NCI-H526 (cell line): ENCODE measurements around the gene TGFBR1.

Source experiments
- DNase-seq, 2 experiments: peaks; one replicate each; lab custom pipeline; 2025; lab: John Stamatoyannopoulos, UW

TGFBR1 gene

DNA sequence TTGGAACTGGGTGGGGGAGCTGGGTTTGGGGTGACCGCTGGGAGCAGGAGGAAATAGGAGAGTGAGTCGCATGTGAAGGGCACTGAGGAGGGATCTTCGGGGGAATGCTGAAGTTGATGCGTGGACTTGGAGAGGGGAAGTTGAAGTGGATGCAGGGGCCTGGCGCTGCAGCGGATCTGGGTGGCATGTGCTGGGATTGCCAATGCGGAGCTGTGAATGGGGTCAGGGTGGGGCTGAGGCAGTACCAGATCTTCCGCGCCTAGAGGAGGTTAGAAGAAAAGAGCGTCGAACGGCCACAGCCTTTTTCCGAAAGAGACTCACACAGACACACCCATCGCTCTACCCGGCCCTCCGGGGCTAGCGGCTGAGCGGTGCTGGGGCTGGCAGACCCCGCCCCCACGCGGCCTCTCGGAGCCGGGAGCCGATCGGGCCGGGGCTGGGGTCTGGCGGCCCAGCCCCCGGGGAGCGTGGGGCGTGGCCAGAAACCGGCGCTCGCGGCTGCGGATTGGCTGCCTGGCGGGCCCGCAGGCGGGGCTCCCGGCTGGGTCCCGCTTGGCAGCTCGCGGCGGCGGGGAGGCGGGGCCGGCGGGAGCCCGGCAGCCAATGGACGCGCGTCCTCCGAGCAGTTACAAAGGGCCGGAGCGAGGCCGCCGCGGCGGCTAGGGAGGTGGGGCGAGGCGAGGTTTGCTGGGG is at the start of gene TGFBR1:
TSS of gene TGFBR1 (plus strand) at position 655 of the 693 bp plus-strand sequence. CDS start 93 bp downstream, outside the sequence.
- peak; percentile 47 to 94 for DNase-seq

DNA sequence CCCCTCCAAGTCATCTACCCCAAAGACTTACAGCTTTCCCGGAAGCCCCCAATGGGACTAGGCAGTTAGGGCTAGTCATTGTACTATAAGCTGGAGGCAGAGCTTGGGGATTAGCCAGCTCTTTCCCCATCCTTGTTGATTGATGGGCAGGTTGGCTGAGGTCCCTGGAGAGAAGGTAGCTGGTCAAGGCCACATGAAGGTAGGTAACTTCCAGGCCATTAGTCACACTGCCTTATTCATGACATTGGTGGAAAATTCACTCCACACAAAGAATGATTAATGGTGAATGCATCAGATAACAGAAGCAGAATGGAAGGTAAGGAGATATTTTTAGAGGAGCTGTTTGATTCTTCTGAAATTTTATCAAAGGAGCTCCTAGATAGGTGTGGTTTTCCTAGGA is 49.5 kb upstream of the TGFBR1 start:
- no peak for DNase-seq

DNA sequence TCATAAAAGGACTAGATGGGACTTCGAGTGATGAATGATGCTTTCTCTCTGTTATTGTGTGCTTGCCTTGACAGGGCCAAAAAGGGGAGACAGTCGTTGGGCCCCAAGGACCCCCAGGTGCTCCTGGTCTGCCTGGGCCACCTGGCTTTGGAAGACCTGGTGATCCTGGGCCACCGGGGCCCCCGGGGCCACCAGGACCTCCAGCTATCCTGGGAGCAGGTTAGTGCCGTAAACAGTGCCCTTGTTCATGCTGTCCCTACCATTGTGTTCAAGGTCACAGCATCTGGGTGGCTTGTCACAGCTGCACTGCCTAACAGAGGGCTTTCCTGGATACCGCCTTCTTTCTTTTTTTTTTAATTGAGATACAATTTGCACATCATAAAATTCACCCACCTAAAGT is 48.7 kb upstream of the TGFBR1 start:
- no peak for DNase-seq

DNA sequence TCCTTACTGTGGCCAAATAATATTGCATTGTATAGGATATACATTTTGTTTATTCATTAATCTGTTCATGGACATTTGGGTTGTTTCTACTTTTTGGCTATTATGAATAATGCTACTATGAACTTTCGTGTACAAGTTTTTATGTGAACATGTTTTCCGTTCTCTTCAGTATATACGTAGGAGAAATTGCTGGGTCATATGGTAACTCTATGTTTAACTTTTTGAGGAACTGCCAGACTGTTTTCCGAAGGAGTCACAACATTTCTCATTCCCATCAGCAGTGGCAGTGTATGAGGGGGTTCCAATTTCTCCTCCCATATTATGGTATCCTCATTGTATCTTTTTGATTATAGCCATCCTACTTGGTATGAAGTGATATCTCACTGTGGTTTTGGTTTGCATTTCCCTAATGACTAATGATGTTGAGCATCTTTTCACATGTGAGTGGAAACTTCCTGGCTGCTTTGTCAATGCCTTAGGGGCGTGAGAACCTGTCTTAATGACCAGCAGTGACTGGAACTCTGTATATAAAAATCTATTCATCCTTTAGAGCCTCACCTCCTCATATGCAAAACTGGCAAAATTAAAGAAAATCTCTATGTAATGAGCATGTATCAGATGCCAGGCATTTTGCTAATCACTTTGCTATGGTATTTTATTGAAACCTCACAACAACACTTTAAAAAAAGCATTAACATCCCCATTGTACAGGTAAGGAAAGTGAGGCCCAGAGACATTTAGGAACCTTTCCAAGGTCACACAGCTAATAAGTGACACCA is 47.8 kb upstream of the TGFBR1 start:
- DNase-seq, result no peak

DNA sequence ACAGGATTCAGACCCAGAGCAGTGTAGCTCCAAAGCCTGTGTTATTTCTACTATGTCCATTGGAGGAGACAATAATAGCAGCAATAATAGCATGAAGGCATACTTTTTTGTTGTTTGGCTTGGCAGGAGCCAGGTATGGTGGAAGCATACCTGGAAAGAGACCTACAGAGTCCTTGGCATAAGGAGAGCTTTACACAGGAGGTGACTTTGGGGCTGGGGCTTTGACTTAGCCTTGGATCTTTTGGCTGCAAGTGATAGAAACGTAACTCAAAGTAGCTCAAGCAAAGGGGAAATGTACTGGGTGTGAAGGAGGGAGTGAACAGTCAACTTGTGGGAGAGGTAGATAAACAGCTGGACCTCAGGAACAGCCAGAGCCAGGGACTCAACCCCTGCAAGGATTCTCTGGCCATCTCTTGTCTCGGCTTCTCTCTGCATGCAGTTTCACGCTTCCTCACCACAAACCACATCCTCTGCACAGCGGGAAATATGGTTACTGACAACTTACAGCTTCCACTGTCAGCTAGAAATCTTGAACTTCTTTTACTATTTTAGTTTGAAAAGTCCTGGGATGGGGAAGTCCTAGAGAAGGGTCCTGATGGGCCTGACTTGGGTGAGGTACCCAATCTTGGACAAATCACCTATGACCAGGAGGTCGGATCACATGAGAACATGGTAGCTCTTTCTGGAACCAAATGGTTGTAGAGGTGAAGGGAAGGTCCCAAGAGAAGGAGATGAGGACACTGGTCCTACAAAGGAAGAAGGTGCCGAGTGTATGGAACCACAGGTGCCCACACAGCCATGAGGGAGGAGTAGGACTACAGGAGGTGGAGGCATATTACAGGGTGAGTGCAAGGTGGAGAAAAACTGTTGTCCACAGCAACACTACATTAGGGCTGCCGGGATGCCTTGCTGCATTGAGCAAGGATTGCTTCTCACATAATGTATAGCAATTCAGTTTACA is 47.0 kb upstream of the TGFBR1 start:
- no peak for DNase-seq

DNA sequence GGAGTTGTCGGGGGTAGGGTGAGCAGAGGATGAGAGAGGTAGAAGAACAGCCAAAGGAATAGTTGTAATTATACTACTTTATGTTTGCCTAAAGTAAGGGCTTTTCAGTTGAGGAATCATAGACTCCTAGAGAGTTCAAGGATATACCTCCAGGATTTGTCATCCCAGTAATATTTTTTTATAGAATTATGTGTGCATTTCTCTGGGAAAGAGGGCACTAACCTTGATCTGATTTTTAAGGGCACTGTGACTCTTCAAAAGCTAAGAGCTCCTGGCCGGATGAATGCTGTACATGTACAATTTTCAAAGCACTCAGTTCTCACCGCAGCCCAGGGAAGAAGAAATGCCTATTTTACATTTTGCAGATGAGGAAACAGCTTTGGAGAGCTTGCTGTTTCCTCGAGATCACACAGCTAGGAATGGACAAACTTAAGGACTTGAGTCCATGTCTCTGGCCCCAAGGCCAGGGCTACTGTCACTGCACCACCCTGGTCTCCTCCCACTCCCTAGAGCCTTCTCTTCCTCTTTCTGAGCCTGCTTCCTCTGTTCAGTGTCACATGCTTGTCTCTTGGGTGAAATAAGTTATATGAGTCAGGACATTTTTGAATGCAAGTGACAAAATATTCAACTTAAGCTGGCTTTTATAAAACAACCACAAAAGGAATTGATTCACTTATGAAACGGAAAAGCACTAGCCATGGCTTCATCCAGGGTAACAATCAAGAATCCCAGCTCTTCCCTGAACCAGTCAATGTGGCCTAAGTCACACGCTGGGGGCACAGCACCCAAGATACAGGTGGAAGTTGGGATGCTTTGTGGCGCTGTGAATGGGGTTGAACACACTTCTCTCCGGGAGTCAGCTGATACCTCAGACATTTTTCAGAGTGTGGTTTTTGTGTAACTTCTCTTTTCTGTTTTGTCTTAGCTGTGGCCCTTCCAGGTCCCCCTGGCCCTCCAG is 45.7 kb upstream of the TGFBR1 start:
- no peak for DNase-seq

DNA sequence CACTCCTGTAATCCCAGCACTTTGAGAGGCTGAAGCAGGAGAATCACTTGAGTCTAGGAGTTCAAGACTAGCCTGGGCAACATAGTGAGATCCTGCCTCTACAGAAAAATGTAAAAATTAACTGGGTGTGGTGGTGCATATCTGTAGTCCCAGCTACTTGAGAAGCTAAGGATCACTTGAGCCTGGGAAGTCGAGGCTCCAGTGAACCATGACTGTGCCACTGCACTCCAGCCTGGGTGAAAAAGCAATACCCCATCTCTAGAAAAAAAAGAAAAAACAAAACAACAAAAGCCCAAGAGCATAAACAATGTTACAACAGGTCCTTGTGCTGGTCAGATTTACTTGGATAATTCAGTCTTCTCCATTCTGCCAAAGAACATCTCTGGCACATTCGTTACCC is 44.3 kb upstream of the TGFBR1 start:
- no peak for DNase-seq

DNA sequence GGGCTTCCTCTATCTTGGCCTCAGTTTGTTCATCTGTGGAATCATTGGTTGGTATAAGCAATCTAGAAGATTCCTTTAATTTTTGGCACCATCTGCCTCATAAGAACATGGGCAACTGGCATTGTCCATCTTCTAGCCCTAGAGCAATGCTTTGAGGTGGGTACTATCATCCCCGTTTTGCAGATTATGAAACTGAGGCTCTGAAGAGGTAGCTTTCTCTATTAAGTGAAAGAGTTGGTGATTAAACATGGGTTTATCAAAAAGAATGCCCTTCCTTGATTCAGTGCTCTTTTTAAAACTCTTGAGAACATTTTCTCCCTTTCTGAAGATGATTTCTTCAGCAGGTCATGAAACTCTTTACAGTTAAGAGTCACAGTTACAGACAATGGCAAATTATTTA is 42.4 kb upstream of the TGFBR1 start:
- no peak for DNase-seq

DNA sequence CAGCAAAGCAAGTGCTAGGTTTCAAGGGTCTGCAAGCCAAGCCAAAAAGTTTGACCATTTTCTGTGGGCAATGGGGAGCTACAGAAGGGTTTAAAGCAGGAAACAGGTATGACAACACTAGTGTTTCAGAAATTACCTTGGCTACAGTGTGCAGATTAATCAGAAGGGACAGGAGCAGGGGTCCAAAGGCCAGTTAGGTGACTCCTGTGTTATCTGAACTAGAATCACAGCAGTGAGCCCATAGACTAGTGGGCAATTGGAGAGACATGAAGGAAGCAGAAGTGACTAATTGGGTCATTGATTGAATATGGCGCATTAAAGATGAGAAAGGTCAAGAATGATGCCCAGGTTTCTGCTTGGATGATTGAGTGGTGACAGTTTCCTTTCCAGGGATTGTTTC is 41.4 kb upstream of the TGFBR1 start:
- no peak for DNase-seq

DNA sequence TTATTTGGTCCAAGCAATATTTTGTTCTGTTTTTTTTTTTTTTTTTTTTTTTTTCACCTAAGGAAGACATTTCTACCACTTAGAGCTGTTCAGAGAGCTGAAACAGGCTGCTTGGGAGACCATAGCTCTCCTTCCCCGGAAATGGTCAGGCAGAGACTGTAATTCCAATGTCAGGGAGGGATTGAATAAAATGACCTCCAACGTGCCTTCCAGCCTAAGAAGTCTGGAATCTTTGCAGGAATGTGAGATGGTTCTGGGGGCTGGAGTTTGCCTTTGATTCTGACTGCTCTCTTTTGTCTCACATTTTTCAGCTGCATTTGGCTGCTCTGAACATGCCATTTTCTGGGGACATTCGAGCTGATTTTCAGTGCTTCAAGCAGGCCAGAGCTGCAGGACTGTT is 38.3 kb upstream of the TGFBR1 start:
- DNase-seq, result no peak

DNA sequence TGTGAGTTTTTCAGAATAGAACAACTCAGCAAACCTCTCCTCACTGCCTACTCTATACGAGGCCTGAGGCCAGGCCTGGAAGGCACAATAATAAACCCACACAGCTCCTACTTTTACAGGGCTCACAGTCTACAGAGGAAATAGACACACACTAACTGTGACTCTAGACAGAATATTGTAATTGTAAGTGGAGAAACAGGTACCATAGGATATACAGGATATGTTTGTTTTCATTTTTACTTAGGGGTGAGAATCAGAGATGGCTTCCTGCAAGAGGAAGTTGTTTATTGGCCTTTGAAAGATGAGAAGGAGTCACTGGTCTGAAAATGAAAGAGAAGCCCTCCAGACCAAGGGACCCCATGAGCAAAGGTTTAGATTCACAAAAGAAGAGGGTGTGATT is 35.8 kb upstream of the TGFBR1 start:
- no peak for DNase-seq

DNA sequence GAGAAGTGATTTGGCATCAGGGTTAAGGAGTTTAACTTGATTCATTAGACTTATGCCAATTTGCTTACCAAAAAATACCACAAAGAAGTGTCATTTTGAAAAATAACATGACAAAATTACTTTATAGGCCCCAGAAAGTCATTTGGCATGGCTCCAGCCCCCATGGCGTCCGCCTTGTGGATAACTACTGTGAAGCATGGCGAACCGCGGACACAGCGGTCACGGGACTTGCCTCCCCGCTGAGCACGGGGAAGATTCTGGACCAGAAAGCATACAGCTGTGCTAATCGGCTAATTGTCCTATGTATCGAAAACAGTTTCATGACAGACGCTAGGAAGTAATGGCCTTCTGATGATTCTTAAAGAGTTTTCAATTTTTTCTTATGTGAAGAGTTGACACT is 35.4 kb upstream of the TGFBR1 start:
- no peak for DNase-seq

DNA sequence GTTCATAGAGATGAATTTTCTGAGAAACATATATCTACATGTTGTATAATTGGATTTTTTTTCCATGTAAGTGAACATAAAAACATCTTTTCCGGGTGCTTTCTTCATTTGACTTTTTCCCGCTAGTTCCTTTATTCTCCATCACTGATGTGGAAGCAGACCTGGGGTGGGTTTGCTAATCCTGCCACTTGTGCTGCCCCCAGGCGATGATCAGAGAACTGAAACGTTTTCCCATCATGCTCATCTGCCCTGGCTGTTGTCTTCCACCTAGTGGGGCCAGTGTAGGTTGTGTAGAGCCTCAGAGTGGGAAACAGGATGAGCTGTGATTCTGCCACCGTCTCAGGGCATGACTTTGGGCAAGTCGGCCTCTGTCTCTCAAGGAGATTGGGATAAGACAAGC is 34.2 kb upstream of the TGFBR1 start:
- DNase-seq, result no peak

DNA sequence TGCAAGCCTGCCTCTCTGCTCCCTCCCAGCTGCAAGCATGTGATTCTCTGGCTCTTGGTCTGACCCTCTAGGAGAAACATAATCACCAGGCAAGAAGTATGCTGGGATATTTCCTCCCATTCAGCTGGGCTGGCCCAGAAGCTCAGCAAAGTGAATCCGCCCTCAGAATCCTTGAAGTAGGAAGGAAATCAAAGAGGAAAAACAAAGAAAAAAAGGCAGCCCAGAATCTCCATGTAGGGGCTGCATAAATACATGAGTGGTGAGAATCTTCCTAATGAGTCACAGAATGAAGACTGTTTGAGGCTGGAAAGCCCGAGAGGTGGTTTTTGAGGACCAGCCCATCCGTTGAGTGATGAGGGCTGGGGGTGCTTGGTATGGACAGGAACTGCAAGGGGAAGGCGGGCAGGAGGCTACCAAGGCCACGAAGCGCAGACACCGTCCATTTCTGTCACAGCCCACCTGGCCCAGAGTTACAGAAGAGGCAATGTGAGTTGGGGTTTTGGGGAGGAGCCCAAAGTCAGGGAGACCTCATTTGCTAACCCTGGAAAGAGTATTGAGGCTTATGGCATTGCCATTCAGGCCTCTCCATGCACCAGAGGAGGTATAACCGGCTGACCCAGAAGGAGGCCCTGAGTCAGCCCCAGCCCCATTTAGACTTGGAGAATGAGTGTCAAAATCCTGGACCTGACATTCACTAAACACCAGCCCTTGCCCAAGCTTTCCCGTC is 33.4 kb upstream of the TGFBR1 start:
- DNase-seq, result no peak

DNA sequence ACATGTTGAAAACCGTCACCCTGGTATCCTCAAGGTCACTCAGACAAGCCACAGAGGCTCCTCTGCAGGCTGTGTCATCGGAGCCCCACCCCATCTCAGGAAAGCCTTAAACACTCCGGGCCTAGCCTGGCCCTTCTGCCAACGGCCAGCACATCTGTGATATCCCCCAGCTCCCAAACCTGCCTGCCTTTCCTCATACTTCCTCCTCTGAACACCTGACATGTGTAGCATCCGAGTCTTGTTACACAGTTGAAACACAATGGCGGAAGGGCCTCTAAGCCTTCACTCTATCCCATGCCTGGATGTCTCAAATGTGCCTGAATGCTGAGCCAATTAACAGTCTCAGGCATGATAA is 32.9 kb upstream of the TGFBR1 start:
- DNase-seq, result no peak

DNA sequence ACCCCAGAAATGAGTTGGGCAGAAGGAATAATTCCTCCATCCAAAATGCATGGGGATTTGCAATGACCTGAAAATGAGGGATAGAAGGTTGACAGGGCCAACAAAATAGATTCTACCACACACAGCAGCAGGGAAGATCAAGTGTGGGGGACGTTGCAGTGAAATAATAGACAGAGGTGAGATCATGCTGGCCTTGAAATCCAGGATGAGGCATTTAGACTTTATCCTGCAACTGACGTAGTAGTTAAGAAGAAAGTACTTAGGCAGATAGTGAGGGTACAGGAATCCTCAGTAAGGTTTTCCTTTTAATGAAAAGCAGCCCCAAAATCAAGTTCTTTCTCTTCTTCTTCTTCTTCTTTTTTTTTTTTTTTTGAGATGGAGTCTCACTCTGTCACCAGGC is 31.6 kb upstream of the TGFBR1 start:
- no peak for DNase-seq

DNA sequence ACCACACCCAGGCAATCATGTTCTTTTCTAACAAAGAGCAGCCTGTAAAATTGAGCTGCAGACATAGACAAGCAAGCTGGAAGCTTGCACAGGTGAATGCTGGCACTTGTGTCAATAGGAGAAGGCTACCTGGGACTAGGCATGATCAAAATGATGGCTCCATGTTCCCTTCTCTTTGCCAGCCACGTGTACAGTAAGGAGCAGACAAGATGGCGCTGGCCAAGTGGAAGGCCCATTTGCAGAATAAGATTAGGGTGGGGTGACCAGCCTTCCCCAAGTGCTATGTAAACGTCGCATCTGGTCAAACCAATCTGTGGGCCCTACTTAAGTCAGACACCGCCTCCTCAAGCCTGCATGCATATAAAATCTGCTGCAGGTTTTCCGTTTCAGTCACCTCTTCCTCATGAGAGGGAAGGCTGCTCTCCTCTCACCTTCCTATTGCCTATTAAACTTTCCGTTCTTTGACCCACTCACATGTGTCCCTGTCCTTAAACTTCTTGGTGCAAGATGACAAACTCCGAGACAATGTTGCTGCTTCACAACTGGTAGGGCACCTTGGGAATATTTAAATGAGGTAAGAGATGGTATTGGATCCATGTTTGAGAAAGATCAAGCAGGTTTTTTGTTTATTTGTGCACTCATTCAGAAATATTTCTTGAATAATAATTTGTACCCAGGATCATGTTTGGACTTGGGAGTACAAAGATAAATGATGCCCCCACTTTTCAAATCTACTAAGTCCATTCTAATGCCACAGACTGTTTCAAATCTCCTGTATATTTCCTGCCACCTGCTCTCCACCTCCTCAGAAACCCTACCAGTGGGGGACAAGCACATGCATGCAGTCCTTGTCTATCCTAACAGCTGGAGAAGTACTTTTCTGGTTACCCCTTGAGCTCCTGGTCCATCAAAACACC is 30.7 kb upstream of the TGFBR1 start:
- no peak for DNase-seq

DNA sequence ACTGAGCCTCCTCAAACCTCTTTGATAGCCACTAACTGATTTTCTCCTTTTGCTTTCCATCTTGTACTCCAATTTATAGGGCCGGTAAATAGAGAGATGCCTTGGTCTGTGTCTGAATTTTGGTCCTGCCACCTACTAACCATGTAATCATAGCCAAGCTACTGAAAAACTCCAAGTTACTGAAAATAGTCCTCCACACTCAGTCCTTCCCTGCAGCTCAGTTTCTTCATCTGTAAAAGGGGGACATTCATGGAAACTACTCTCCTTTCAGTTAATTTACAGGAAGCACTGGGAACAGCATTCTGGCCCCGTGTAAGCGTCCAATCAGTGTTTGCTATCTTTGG is 30.0 kb upstream of the TGFBR1 start:
- no peak for DNase-seq

DNA sequence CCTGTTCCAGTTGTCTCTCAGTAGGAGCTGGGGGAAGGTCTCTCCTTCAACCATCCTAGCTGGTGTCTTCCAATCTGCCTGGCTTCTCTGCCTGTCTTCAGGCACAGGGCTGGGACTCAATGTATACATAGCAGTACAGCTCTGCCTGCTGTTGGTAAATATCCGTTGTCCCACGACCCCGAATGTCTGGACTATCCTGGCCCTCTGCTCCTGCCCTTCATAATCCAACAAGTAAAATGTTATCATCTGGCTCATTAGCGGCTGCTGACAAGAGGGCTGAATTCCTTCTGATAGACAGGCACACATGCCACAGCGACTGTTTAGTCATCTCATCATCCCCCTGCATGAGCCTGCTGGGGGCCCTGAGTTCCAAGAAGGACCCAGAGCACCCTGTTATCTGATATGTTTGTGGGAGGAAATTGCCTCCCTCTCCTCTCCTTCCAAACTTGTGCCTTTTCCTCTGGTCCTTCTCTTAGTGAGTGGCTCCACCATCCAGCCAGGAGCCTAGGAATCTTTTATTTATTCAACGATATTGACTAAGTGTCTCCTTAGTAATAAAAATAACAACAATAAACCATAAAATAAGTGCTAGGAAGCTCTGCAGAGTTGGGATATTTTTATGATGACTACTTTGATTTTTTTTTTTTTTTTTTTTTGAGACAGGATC is 29.5 kb upstream of the TGFBR1 start:
- DNase-seq, result no peak
